Measurements from ENCODE around the gene TCF7L1.
"Not testable (repeated sequence)": the region's sequence is repeated elsewhere in the genome, so short reads cannot be mapped to it uniquely, and the experiment has no call there.

Gene TCF7L1

DNA sequence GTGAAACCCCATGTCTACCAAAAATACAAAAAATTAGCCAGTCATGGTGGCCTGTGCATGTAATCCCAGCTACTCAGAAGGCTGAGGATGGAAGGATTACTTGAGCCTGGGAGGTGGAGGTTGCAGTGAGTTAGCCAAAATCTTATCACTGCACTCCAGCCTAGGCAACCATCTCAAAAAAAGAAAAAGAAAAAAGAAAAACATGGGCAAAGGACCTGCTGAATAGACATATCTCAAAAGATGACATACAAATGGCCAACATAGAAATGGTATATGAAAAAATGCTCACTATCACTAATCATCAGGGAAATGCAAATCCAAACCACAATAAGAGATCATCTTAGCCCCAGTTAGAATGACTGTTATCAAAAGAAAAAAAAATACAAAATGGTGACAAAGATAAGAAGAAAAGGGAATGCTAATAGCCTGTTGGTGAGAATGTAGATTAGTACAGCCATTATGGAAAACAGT is 196.0 kb downstream of the TCF7L1 start:
- Histone ChIP-seq H3K9me3 (ENCODE audit: control insufficient read depth, low read length) (no peaks in the 10 kb centered on the region), H3K27ac (no peak overlapping the region), H3K27me3 (ENCODE audit: control insufficient read depth, insufficient read depth, low read length) (no peaks in the 10 kb centered on the region), H3K4me3 (ENCODE audit: low read depth, low read length) (peak overlapping the region; percentile 96), H2AFZ (no peak overlapping the region), H3K79me2 (peaks cover 21% of the 10 kb centered on the region), H3K4me2 (ENCODE audit: low read length) (no peak overlapping the region), H3K4me1 (peaks cover 26% of the 10 kb centered on the region), H3K9ac (no peak overlapping the region), H3K36me3 (ENCODE audit: control insufficient read depth, insufficient read depth, low read length) (no peaks in the 10 kb centered on the region)
- TF ChIP-seq, protein P1, sequence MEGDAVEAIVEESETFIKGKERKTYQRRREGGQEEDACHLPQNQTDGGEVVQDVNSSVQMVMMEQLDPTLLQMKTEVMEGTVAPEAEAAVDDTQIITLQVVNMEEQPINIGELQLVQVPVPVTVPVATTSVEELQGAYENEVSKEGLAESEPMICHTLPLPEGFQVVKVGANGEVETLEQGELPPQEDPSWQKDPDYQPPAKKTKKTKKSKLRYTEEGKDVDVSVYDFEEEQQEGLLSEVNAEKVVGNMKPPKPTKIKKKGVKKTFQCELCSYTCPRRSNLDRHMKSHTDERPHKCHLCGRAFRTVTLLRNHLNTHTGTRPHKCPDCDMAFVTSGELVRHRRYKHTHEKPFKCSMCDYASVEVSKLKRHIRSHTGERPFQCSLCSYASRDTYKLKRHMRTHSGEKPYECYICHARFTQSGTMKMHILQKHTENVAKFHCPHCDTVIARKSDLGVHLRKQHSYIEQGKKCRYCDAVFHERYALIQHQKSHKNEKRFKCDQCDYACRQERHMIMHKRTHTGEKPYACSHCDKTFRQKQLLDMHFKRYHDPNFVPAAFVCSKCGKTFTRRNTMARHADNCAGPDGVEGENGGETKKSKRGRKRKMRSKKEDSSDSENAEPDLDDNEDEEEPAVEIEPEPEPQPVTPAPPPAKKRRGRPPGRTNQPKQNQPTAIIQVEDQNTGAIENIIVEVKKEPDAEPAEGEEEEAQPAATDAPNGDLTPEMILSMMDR (IDR thresholded peaks at IDR 0.05) = no peak

- H3K27ac ChIP-seq; H3K27me3 ChIP-seq (ENCODE audit: control insufficient read depth, insufficient read depth, low read length); H2AFZ ChIP-seq; H3K36me3 ChIP-seq (ENCODE audit: control insufficient read depth, insufficient read depth, low read length); H3K9me3 ChIP-seq (ENCODE audit: control insufficient read depth, low read length); H3K9ac ChIP-seq; H3K4me3 ChIP-seq (ENCODE audit: low read depth, low read length); H3K4me2 ChIP-seq (ENCODE audit: low read length): not testable (repeated sequence)
- H3K79me2 ChIP-seq = peaks cover 21% of the 10 kb centered on the region
- H3K4me1 ChIP-seq = peaks cover 25% of the 10 kb centered on the region
Measured at GRCh38 chr2:85329701-85330100, 196.5 kb downstream of the TCF7L1 start.

GRCh38 chr2:85330839-85331636 is 197.8 kb downstream of the TCF7L1 start:
- Histone ChIP-seq H3K27me3 (ENCODE audit: control insufficient read depth, insufficient read depth, low read length) (no peaks in the 10 kb centered on the region), H3K4me3 (ENCODE audit: low read depth, low read length) (no peak overlapping the region), H3K36me3 (ENCODE audit: control insufficient read depth, insufficient read depth, low read length) (no peaks in the 10 kb centered on the region), H2AFZ (no peak overlapping the region), H3K9ac (no peak overlapping the region), H3K79me2 (peaks cover 14% of the 10 kb centered on the region), H3K27ac (no peak overlapping the region), H3K4me2 (ENCODE audit: low read length) (no peak overlapping the region), H3K4me1 (peaks cover 12% of the 10 kb centered on the region), H3K9me3 (ENCODE audit: control insufficient read depth, low read length) (no peaks in the 10 kb centered on the region)
- TF ChIP-seq, protein P1 (IDR thresholded peaks at IDR 0.05) = no peak

DNA sequence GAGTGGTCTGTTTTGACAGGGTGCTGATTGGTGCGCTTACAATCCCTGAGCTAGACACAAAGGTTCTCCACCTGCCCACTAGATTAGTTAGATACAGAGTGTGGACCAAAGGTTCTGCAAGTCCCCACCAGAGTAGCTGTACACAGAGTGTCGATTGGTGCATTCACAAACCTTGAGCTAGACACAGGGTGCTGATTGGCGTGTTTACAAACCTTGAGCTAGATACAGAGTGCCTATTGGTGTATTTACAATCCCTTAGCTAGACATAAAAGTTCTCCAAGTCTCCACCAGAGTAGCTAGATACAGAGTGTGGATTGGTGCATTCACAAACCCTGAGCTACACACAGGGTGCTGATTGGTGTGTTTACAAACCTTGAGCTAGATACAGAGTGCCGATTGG is 200.7 kb downstream of the TCF7L1 start:
- H3K4me2 ChIP-seq (ENCODE audit: low read length); H3K9me3 ChIP-seq (ENCODE audit: control insufficient read depth, low read length); H3K27me3 ChIP-seq (ENCODE audit: control insufficient read depth, insufficient read depth, low read length); H3K36me3 ChIP-seq (ENCODE audit: control insufficient read depth, insufficient read depth, low read length); H3K4me3 ChIP-seq (ENCODE audit: low read depth, low read length); H3K79me2 ChIP-seq; H2AFZ ChIP-seq; H3K27ac ChIP-seq; H3K9ac ChIP-seq; H3K4me1 ChIP-seq: not testable (repeated sequence)

- TF ChIP-seq, protein P1 (IDR thresholded peaks at IDR 0.05) = no peak
- Histone ChIP-seq H3K4me1 (no peaks in the 10 kb centered on the region), H3K4me2 (ENCODE audit: low read length) (no peak overlapping the region), H3K27me3 (ENCODE audit: control insufficient read depth, insufficient read depth, low read length) (no peaks in the 10 kb centered on the region), H3K4me3 (ENCODE audit: low read depth, low read length) (no peak overlapping the region), H2AFZ (no peak overlapping the region), H3K36me3 (ENCODE audit: control insufficient read depth, insufficient read depth, low read length) (no peaks in the 10 kb centered on the region), H3K9ac (no peak overlapping the region), H3K9me3 (ENCODE audit: control insufficient read depth, low read length) (no peaks in the 10 kb centered on the region), H3K27ac (no peak overlapping the region), H3K79me2 (no peaks in the 10 kb centered on the region)
Measured at GRCh38 chr2:85334928-85335327, 201.7 kb downstream of the TCF7L1 start.

Data from parathyroid adenoma (tissue), 2 donors.